GM21723 (cell line): ENCODE results near the gene INVS.
A peak's percentile ranks its signal among the peaks of the same experiment; 100 is the strongest.
"Not testable (repeated sequence)": the region's sequence is repeated elsewhere in the genome, so short reads cannot be mapped to it uniquely, and the experiment has no call there.

Experiments
- ATAC-seq: cut with Tn5 transposase; IDR thresholded peaks from one replicate; pipeline ENCODE4 v1.9.1; 2021; ENCODE audit warnings: mild to moderate bottlenecking, moderate library complexity; ENCODE audit not compliant: unreplicated experiment

INVS gene

GRCh38 chr9:100098887-100099721 lies at the start of gene INVS, which contains the start of gene ERP44:
Gene INVS (plus strand): TSS chr9:100099243. CDS start chr9:100104522, 5,279 bp downstream.
Gene ERP44 (minus strand): TSS chr9:100099000. CDS start chr9:100098840, 160 bp downstream.
- peak; percentile 96 for ATAC-seq

- ATAC-seq, result no peak
Measured at GRCh38 chr9:100049551-100049950, 49.5 kb upstream of the INVS start.

GRCh38 chr9:100052375-100052774 lies 46.7 kb upstream of the INVS start:
- no peak for ATAC-seq

GRCh38 chr9:100056561-100056960 lies 42.5 kb upstream of the INVS start:
- ATAC-seq, result no peak

- ATAC-seq, result no peak
Measured at GRCh38 chr9:100057624-100058023, 41.4 kb upstream of the INVS start.

- peak; percentile 86 for ATAC-seq
Measured at GRCh38 chr9:100058699-100059579, 40.1 kb upstream of the INVS start.

GRCh38 chr9:100062683-100063082 lies 36.4 kb upstream of the INVS start:
- ATAC-seq, result not testable (repeated sequence)

GRCh38 chr9:100063185-100063584 lies 35.9 kb upstream of the INVS start:
- ATAC-seq, result no peak

GRCh38 chr9:100064872-100065581 lies 34.0 kb upstream of the INVS start:
- no peak for ATAC-seq

GRCh38 chr9:100066539-100066938 lies 32.5 kb upstream of the INVS start:
- peak; percentile 79 for ATAC-seq

- ATAC-seq, result not testable (repeated sequence)
Measured at GRCh38 chr9:100067990-100068389, 31.1 kb upstream of the INVS start.

- not testable (repeated sequence) for ATAC-seq
Measured at GRCh38 chr9:100069068-100069467, 30.0 kb upstream of the INVS start.

- ATAC-seq, result no peak
Measured at GRCh38 chr9:100070104-100071041, 28.7 kb upstream of the INVS start.

GRCh38 chr9:100071271-100071670 lies 27.8 kb upstream of the INVS start:
- no peak for ATAC-seq

- no peak for ATAC-seq
Measured at GRCh38 chr9:100072805-100073204, 26.2 kb upstream of the INVS start.

- ATAC-seq, result no peak
Measured at GRCh38 chr9:100074093-100074492, 24.9 kb upstream of the INVS start.

- no peak for ATAC-seq
Measured at GRCh38 chr9:100074989-100075388, 24.1 kb upstream of the INVS start.

- ATAC-seq, result not testable (repeated sequence)
Measured at GRCh38 chr9:100076256-100076655, 22.8 kb upstream of the INVS start.

- ATAC-seq, result no peak
Measured at GRCh38 chr9:100082782-100083181, 16.3 kb upstream of the INVS start.
